Right ventricle myocardium superior (tissue), 1 donor: ENCODE measurements around the gene PLXNA4. TPM values are rescaled to one million over a fixed set of nuclear protein-coding genes. Genes with fewer than 3 reads are reported as not detected.

Experiments
- ATAC-seq: fragments of 200-7000 bp; cut with Tn5 transposase; one replicate; pipeline ENCODE4 v1.9.1; 2020; ENCODE audit warnings: mild to moderate bottlenecking; ENCODE audit not compliant: poor library complexity
- DNase-seq: peaks from one replicate; pipeline ENCODE4 v3.0.0-alpha.2; 2020
- intact Hi-C: fragments of 100-400 bp; cut with DNase I; formaldehyde crosslinking; loops from one replicate; pipeline ENCODE4 v1.11.2; 2022
- total RNA-seq: library from RNA; stranded (reverse); fragmentation: NEBNext Ultra II Directional; extraction: Animal tissue kit (Norgen Biotek cat#: 25700); gene quantifications from one replicate; pipeline ENCODE4 v1.2.1, GENCODE V29; 2021
- donor health status: DM: no; HTN: yes; CAD: no; lungs with severe emphysema.

The PLXNA4 gene
- total RNA-seq, 1 donor from 2014 or later: 17.3 TPM

GRCh38 chr7:132083537-132084123 is 492.6 kb downstream of the PLXNA4 start:
- ATAC-seq: no peak
- no peak for DNase-seq
- intact Hi-C loops: no loop called here

GRCh38 chr7:132083126-132083525 is 493.1 kb downstream of the PLXNA4 start:
- ATAC-seq (no peak), DNase-seq (no peak)
- intact Hi-C loops: no loop called here

GRCh38 chr7:132082394-132082793 is 493.9 kb downstream of the PLXNA4 start:
- DNase-seq (no peak), ATAC-seq (no peak)
- intact Hi-C loops: no loop called here

- intact Hi-C loops: no loop called here
These were observed 494.6 kb downstream of the PLXNA4 start for GRCh38 chr7:132081686-132082085.

GRCh38 chr7:132080967-132081668 is 495.2 kb downstream of the PLXNA4 start:
- DNase-seq (no peak), ATAC-seq (peak; percentile 76)
- intact Hi-C loops: no loop called here

More at GRCh38 chr7:132081686-132082085, 494.6 kb downstream of the PLXNA4 start:
- ATAC-seq: no peak
- DNase-seq: no peak

GRCh38 chr7:132080467-132080866 is 495.8 kb downstream of the PLXNA4 start:
- intact Hi-C loops: no loop called here
- DNase-seq (no peak), ATAC-seq (peak; percentile 34)

GRCh38 chr7:132078891-132079735 is 497.2 kb downstream of the PLXNA4 start:
- no peak for DNase-seq
- intact Hi-C loops: no loop called here

GRCh38 chr7:132077971-132078685 is 498.1 kb downstream of the PLXNA4 start:
- intact Hi-C loops: no loop called here
- ATAC-seq (no peak), DNase-seq (no peak)

More at GRCh38 chr7:132078891-132079735, 497.2 kb downstream of the PLXNA4 start:
- ATAC-seq: no peak

- no peak for ATAC-seq
- intact Hi-C loops: no loop called here
- DNase-seq: no peak
These were observed 499.8 kb downstream of the PLXNA4 start for GRCh38 chr7:132076301-132077035.

- no peak for ATAC-seq
- intact Hi-C loops: no loop called here
- no peak for DNase-seq
These were observed 500.8 kb downstream of the PLXNA4 start for GRCh38 chr7:132075515-132075914.

GRCh38 chr7:132073920-132074589 is 502.2 kb downstream of the PLXNA4 start:
- DNase-seq (peak; percentile 50), ATAC-seq (peak; percentile 66)
- intact Hi-C loops: no loop called here
